GM13977 (cell line): ENCODE results near the gene DNASE1.
A peak's percentile ranks its signal among the peaks of the same experiment; 100 is the strongest.

Source experiments
- DNase-seq: peaks from one replicate; pipeline ENCODE4 v3.0.0; 2012; ENCODE audit warnings: low spot score
- in situ Hi-C: fragments of 300-500 bp; cut with MboI; formaldehyde crosslinking; loops from one replicate; pipeline ENCODE4 v1.12.0; 2022; ENCODE audit warnings: low sequenced_read_pairs, low pct_unique_long_range_greater_than_20kb, mixed read lengths, inconsistent platforms; ENCODE audit not compliant: unreplicated experiment
- TF ChIP-seq, protein P1 (sequence below): IDR thresholded peaks from 2 replicates; pipeline ENCODE4 v1.5.1; 2012; ENCODE audit warnings: mild to moderate bottlenecking, control low read depth; ENCODE audit not compliant: insufficient read depth; ENCODE audit errors: extremely low read depth, missing control alignments

Gene DNASE1

DNA sequence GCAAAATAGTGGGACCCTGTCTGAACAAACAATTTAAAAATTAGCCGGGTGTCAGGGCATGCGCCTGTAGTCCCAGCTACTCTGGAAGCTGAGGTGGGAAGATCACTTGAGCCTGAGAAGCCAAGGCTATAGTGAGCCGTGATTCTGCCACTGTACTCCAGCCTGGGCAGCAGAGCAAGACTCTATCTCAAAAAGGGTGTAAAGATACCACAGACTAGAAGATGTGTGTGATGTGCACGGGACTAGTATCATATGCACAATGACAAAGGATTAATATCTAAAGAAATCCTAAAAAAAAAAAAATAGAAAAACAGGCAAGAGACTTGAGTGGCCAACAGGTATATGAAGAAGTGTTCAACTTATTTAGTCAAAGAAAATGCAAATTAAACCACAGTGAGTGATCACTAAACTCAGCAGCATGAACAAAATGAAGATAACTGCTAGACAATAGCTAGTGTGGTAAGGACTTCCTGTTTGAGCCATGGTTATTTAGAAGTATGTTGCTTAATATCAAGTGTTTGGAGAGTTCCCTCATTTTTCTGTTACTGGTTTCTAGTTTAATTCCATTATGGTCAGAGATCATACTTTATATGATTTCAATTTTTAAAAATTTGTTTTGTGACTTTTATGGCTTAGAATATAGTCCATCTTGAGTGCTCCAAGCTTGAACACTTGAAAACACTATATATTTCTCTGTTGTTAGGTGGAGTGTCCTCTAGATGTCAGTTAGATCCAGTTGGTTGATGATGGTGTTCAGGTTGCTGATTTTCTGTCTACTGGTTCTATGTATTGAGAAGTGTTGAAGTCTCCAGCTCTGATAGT is 28.4 kb upstream of the DNASE1 start:
- in situ Hi-C loops, result no loop called here
- TF ChIP-seq, protein P1, sequence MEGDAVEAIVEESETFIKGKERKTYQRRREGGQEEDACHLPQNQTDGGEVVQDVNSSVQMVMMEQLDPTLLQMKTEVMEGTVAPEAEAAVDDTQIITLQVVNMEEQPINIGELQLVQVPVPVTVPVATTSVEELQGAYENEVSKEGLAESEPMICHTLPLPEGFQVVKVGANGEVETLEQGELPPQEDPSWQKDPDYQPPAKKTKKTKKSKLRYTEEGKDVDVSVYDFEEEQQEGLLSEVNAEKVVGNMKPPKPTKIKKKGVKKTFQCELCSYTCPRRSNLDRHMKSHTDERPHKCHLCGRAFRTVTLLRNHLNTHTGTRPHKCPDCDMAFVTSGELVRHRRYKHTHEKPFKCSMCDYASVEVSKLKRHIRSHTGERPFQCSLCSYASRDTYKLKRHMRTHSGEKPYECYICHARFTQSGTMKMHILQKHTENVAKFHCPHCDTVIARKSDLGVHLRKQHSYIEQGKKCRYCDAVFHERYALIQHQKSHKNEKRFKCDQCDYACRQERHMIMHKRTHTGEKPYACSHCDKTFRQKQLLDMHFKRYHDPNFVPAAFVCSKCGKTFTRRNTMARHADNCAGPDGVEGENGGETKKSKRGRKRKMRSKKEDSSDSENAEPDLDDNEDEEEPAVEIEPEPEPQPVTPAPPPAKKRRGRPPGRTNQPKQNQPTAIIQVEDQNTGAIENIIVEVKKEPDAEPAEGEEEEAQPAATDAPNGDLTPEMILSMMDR, result peak; percentile 16
- no peak for DNase-seq

DNA sequence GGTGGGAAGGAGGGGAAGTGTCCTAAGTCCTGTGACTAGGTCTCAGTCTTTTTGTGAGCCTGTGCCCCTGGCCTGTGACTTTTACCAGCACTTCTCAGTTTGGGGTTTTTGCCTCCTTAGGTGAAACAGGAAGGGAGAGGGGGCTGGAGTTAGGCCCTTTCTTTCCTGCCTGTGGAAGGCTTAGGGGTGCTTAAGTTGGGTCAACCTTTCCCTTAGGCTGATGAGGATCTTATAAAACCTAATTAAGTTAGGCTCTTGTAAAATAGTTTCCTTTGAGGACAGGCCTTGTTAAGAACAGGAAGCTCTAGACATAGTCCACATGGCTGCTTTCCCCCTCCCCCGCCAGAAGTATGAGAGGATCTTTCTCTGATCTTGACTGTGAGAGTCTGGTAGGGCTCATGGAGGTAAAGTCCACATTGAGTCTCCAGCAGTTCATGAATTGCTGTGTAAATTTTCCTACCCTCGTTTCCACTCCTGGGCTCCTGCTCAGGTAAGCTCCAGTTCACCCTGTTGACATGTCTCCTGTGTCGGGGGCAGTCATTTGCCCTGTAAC is 17.0 kb upstream of the DNASE1 start:
- in situ Hi-C loops, result no loop called here
- TF ChIP-seq, protein P1, result no peak
- DNase-seq, result no peak

DNA sequence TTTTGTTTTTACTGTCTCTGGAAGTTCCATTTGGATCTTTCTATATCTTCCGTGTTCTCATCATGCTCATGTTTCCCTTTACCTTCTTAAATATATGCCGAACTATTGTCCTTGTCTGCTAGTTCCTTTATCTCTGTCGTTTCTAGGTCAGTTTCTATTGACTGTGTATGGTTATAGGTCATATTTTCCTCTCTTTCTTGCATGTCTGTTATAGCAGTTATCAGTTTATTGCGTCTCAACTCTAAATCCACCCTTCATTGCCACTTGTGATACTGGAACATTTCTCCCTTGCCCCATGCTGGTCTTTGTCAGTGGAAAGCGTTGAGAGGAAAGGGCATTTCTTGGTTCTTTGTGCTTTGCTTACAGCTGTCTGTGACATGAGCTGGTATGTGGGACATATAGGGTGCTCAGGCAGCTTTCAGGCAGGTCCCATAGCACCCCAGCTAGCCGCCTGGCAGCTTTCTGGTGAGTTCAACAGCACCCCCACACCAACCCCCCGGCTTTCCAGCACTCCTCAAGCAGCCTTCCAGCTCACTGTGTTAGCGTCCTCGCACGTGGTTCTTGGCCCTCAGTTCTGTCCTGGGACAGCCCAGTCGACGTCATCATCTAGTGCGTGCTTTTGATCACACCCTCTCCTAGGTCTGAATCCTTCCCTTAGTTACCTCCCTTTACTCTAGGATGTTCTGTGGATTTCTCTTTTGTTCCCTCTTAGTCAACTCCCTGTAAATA is 15.4 kb upstream of the DNASE1 start:
- in situ Hi-C loops, result no loop called here
- TF ChIP-seq, protein P1, result no peak
- no peak for DNase-seq

GRCh38 chr16:3640207-3640606 is 14.3 kb upstream of the DNASE1 start:
- TF ChIP-seq, protein P1, result no peak
- in situ Hi-C loops, result no loop called here
- DNase-seq, result no peak

DNA sequence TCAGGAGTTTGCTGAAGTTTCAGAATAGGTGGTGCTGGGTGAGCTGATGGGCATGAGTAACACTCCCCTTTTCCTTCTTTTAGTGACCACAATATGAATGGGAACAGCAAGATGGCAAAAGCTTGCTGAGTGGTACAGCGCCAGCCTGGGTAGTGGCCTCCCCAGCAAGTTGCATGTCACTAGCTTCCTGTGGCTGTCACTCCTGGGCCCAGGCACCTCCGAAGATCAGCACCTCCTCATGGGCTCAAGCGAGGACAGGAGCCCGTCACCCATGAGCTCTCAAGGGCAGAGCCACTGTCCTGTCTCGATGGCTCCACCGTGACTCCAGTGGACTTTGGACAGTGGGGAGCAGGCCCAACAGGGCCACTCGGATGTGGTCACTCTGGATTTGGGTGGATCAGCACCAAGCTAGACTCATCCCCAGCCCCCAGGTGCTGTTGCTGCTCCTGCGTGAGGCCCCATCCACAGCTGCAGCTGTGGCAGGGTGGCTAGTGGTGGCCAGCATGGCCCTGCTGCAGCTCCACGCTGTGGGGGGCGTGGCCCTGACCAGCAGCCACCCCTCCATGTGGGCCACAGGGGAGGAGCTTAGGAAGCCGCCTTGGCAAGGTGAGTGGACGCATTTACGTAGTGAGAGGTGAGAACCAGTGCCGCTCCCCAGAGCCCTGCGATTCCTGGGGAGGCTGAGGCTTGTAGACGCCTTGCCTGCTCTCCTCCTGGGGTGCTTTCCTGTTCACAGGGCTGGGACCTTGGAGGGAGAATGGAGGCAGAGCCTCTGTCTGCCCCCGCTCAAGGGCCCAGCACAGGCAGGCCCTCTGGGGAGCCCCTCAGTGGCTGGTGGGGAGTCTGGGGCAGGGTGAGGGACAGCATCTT is 13.6 kb upstream of the DNASE1 start:
- in situ Hi-C loops, result no loop called here
- TF ChIP-seq, protein P1, result no peak
- DNase-seq, result no peak
